Adrenal gland (tissue), 12 donors: Measurements from ENCODE around the gene MGAT5. TPM values are rescaled to one million over a fixed set of nuclear protein-coding genes. Genes with fewer than 3 reads are reported as not detected.

Experiments
- DNase-seq, 7 donors: peaks; one replicate each; pipeline ENCODE4 v3.0.0-alpha.2; 2019 to 2020
- H3K27ac ChIP-seq, 5 donors: fragments of 200-600 bp; sonication (generic) in 4 of 5; 1 replicate in 3 of 5; 2 replicates in 2 of 5; pipeline versions ENCODE4 v1.5.1 to v1.8.0; 2016 to 2020; ENCODE audit warnings: mild to moderate bottlenecking in 1 of 5
- H3K27me3 ChIP-seq: fragments of 200-600 bp; 2 replicates; pipeline ENCODE4 v1.8.0; 2021
- H3K36me3 ChIP-seq, 2 donors: fragments of 200-600 bp; replicated peaks in 1 of 2; 1 replicate in 1 of 2; 2 replicates in 1 of 2; pipeline versions ENCODE4 v1.5.1 to v1.8.0; 2018 to 2022
- H3K4me1 ChIP-seq, 2 donors: fragments of 200-600 bp; replicated peaks in 1 of 2; 1 replicate in 1 of 2; 2 replicates in 1 of 2; pipeline versions ENCODE4 v1.5.1 to v1.8.0; 2018 to 2021
- H3K4me3 ChIP-seq, 4 donors: fragments of 200-600 bp; sonication (generic) in 3 of 4; one replicate each; pipeline ENCODE4 v1.5.1; 2016 to 2018
- H3K9me3 ChIP-seq, 3 donors: fragments of 200-600 bp; sonication (generic) in 1 of 3; replicated peaks in 1 of 3; 1 replicate in 2 of 3; 2 replicates in 1 of 3; pipeline versions ENCODE4 v1.5.1 to v1.8.0; 2016 to 2021
- POLR2A ChIP-seq, 2 donors: fragments of 450-650 bp; IDR thresholded peaks; one replicate each; pipeline ENCODE4 v1.6.1; 2017; ENCODE audit warnings: antibody characterized with exemption in 2 of 2, mild to moderate bottlenecking in 2 of 2, moderate library complexity in 1 of 2
- WGBS, 4 donors: extraction: QIAGEN DNeasy Blood & Tissue Kit in 2 of 4; methylation state at CpG; one replicate each; pipeline versions ENCODE4 v1.1.5 to v1.1.7; 2013 to 2017; 5-methylcytosine and 5-hydroxymethylcytosine counted together
- intact Hi-C, 2 donors: fragments of 100-400 bp; cut with DNase I; formaldehyde crosslinking; loops; one replicate each; pipeline versions ENCODE4 v1.14.1 to v1.15.0; 2022 to 2023
- polyA plus RNA-seq, 3 donors: library from polyadenylated mRNA; stranded (reverse); fragments of 200-250 nt in 2 of 3; fragments of 350-450 nt in 1 of 3; fragmentation: Illumina TruSeq in 1 of 3; extraction: RNeasy Lipid Tissue Mini Kit (QIAGEN cat#74804) in 1 of 3; gene quantifications; one replicate each; pipeline ENCODE4 v1.2.3, GENCODE V29; 2013 to 2014
- total RNA-seq, 9 donors: library from RNA; depleted of rRNA in 4 of 9; stranded (reverse); fragments of >200 nt in 4 of 9; fragments of 120-200 nt in 1 of 9; fragmentation: NEBNext Ultra II Directional in 1 of 9; extraction: Animal tissue kit (Norgen Biotek cat#: 25700) in 1 of 9; gene quantifications; one replicate each; pipeline versions ENCODE4 v1.1.0 to v1.2.4, GENCODE V29; 2013 to 2023
- TF ChIP-seq, protein P1 (sequence below), 6 experiments: fragments of 450-650 bp in 4 of 6; fragments of 200-600 bp in 2 of 6; sonication (generic) in 1 of 6; IDR thresholded peaks; 1 replicate in 5 of 6; 2 replicates in 1 of 6; pipeline versions ENCODE4 v1.5.1 to v1.8.0; 2016 to 2021; ENCODE audit warnings: antibody characterized with exemption in 6 of 6, mild to moderate bottlenecking in 2 of 6, moderate library complexity in 1 of 6
- donor health status: healthy with polysubstance abuse.
- donor health status: Bipolar disorder and iron deficiency.
- donor health status: DM: yes; HTN: yes; CAD: no.
- donor health status: DM: no; HTN: no; CAD: no.
- donor health status: DM: no; HTN: no; CAD: no.
- donor health status: DM: yes; HTN: yes; CAD: no.

Gene MGAT5
- total and polyA plus RNA-seq, 12 donors, result 2.9 to 74.6 (median 41.1) TPM

DNA sequence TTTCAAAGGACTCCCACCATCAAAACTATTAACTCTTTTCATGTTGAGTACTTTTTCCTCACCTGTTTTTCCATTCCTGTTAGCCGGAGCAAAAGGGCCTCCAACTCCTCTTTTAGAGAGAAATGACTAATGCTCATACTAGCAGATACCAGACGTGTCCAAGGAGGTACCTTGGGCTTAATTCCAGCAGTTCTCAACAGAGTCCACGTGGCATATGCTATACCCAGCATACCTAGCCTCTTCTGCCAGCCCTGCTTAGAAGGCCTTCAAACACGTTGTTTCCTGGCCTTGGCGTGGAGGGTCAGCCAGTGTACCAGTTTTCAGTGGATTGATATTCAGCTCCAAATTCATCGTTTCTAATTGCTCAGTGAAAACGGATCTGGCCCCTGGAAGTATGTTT, 123.9 kb downstream of the MGAT5 start:
- TF ChIP-seq, protein P1, sequence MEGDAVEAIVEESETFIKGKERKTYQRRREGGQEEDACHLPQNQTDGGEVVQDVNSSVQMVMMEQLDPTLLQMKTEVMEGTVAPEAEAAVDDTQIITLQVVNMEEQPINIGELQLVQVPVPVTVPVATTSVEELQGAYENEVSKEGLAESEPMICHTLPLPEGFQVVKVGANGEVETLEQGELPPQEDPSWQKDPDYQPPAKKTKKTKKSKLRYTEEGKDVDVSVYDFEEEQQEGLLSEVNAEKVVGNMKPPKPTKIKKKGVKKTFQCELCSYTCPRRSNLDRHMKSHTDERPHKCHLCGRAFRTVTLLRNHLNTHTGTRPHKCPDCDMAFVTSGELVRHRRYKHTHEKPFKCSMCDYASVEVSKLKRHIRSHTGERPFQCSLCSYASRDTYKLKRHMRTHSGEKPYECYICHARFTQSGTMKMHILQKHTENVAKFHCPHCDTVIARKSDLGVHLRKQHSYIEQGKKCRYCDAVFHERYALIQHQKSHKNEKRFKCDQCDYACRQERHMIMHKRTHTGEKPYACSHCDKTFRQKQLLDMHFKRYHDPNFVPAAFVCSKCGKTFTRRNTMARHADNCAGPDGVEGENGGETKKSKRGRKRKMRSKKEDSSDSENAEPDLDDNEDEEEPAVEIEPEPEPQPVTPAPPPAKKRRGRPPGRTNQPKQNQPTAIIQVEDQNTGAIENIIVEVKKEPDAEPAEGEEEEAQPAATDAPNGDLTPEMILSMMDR (IDR thresholded peaks at IDR 0.05), result no peak
- H3K27me3 ChIP-seq, result no peaks in the 10 kb centered on the region
- no peaks in the 10 kb centered on the region for H3K9me3 ChIP-seq
- DNase-seq, result peak in 6 of 7 donors; percentile 32 to 60 (median 44)
- no peak overlapping the region for H3K27ac ChIP-seq
- H3K4me3 ChIP-seq, result no peak overlapping the region
- no peaks in the 10 kb centered on the region for H3K36me3 ChIP-seq
- intact Hi-C loops, result no loop called here
- WGBS, 4 donors, result 47 to 65% (median 54%) methylated on average over 7 of the region's 7 CpGs
- peaks cover 0 to 16% of the 10 kb centered on the region in 2 donors for H3K4me1 ChIP-seq

DNA sequence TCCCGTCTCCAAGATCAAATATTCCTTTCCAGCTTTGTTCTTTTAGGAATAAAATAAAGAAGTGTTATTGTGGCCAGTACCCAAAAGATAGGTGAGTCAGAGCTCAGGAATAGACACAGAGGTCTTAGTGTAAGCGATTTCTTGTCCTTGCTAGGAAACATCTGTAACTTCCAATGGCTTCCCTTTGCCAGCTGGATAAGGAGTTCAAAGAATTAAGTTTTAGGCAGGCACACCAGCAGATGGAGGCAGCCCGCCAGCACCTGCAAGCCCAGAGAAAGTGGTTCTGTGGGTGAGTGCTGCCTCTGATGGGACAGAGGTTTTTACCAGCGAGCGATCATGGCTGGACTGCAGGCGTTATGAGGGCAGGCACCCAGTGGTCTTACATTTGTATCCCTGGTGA, 125.4 kb downstream of the MGAT5 start:
- TF ChIP-seq, protein P1 (IDR thresholded peaks at IDR 0.05), result no peak
- TF ChIP-seq POLR2A (IDR thresholded peaks at IDR 0.05), result no peak
- no peak overlapping the region for H3K4me3 ChIP-seq
- H3K27ac ChIP-seq, result no peak overlapping the region
- no peaks in the 10 kb centered on the region for H3K27me3 ChIP-seq
- H3K36me3 ChIP-seq, result no peaks in the 10 kb centered on the region
- peaks cover 0 to 16% of the 10 kb centered on the region in 2 donors for H3K4me1 ChIP-seq
- DNase-seq, result peak in 1 of 7 donors; percentile 22
- no peaks in the 10 kb centered on the region for H3K9me3 ChIP-seq
- WGBS, 4 donors, result 68 to 78% (median 71%) methylated on average over 5 to 6 of the region's 6 CpGs
- intact Hi-C loops, result no loop called here

DNA sequence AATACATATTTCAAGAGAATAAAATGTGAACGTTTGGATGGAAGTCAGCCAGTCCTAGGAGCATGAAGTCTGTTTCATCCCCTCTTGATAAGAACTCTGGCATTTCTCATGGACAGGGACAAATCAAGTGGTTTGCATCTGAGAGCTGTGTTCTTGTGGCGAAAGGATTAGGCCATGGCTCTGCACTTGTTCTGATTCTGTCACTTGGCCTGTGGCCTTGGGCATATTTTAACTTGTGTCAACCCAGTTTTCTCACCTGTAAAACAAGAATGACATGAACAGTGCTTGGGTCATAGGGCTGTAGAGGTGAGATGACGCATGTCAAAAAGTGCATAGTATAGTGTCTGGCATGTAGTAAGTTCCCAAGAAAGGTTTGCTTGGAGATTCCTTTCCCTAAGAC, 125.8 kb downstream of the MGAT5 start:
- no peak overlapping the region for H3K27ac ChIP-seq
- DNase-seq, result no peak
- no peaks in the 10 kb centered on the region for H3K27me3 ChIP-seq
- intact Hi-C loops, result no loop called here
- H3K4me3 ChIP-seq, result no peak overlapping the region
- TF ChIP-seq, protein P1 (IDR thresholded peaks at IDR 0.05), result no peak
- no peak for TF ChIP-seq POLR2A (IDR thresholded peaks at IDR 0.05)
- H3K9me3 ChIP-seq, result no peaks in the 10 kb centered on the region
- peaks cover 0 to 16% of the 10 kb centered on the region in 2 donors for H3K4me1 ChIP-seq
- H3K36me3 ChIP-seq, result no peaks in the 10 kb centered on the region
- 62 to 76% (median 69%) methylated on average over 3 of the region's 3 CpGs for WGBS, 4 donors

DNA sequence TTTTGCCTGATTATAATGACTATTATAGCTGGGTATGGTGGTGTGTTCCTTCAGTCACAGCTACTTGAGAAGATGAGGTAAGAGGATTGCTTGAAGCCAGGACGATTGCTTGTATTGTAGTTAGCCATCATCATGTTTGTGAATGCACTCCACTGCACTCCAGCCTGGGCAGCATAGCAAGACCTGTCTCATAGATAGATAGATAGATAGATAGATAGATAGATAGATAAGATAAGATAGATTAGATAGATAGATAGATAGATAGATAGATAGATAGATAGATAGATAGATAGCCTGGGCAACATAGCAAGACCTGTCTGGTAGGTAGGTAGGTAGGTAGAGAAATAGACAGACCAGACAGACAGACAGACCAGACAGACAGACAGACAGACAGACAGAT, 127.3 kb downstream of the MGAT5 start:
- H3K36me3 ChIP-seq, result no peaks in the 10 kb centered on the region
- 81 to 92% (median 89%) methylated on average over 1 of the region's 1 CpG for WGBS, 4 donors
- no peak for DNase-seq
- no peak overlapping the region for H3K4me3 ChIP-seq
- intact Hi-C loops, result no loop called here
- no peaks in the 10 kb centered on the region for H3K9me3 ChIP-seq
- H3K4me1 ChIP-seq, result peaks cover 0 to 16% of the 10 kb centered on the region in 2 donors
- no peak for TF ChIP-seq POLR2A (IDR thresholded peaks at IDR 0.05)
- TF ChIP-seq, protein P1 (IDR thresholded peaks at IDR 0.05), result no peak
- H3K27ac ChIP-seq, result no peak overlapping the region
- H3K27me3 ChIP-seq, result no peaks in the 10 kb centered on the region
